HCT116 (cell line): Measurements from ENCODE around the gene EPSTI1. TPM values are rescaled to one million over a fixed set of nuclear protein-coding genes. Genes with fewer than 3 reads are reported as not detected.

Experiments used
- ATAC-seq: fragments of 200-7000 bp; cut with Tn5 transposase; 2 replicates; pipeline ENCODE4 v1.9.1; 2020; ENCODE audit warnings: mild to moderate bottlenecking, moderate library complexity
- BruUV-seq: library from RNA; stranded (reverse); fragments of 400-500 nt; replicated peaks from 2 replicates; lab custom pipeline; 2021; lab: Mats Ljungman, UMichigan
- CTCF ChIA-PET: fragments of 300-600 bp; sonication (Branson Sonifier 250); formaldehyde crosslinking; loops from one replicate; lab custom pipeline; 2021; ENCODE audit warnings: antibody characterized with exemption; lab: Charles Lee
- POLR2A ChIA-PET: fragments of 300-600, 350-600 bp; sonication (Branson Sonifier 250); formaldehyde crosslinking; loops from one replicate; lab custom pipeline; 2021; ENCODE audit warnings: antibody characterized with exemption; lab: Charles Lee
- RAD21 ChIA-PET, 2 experiments: fragments of 300-600 bp; sonication (Branson Sonifier 250); formaldehyde crosslinking; loops; one replicate each; lab custom pipeline; 2023; ENCODE audit warnings: low total read pairs in 2 of 2; ENCODE audit not compliant: uncharacterized antibody in 2 of 2, unreplicated experiment in 2 of 2, low non-redundant PET in 1 of 2; lab: Charles Lee
- DNase-seq: peaks from one replicate; pipeline ENCODE4 v3.0.0-alpha.2; 2010; ENCODE audit warnings: low read depth, low spot score
- H2AFZ ChIP-seq: fragments of 200-600 bp; shearing (Covaris generic), sonication (generic); 2 replicates; pipeline ENCODE4 v1.6.1; 2017; ENCODE audit warnings: low read depth, mixed run types, mixed read lengths, antibody characterized with exemption, low read length; ENCODE audit not compliant: poor library complexity, severe bottlenecking
- H3K27ac ChIP-seq: 2 replicates; pipeline ENCODE4 v1.5.1; 2012; ENCODE audit warnings: low read depth, low read length
- H3K27me3 ChIP-seq: fragments of 200-600 bp; sonication (generic); 2 replicates; pipeline ENCODE4 v1.6.1; 2016; ENCODE audit warnings: mixed run types, low read length, mixed read lengths; ENCODE audit not compliant: insufficient read depth
- H3K36me3 ChIP-seq, 2 experiments: fragments of 200-500 bp in 1 of 2; fragments of 200-600 bp in 1 of 2; sonication (Bioruptor generic) in 1 of 2; sonication (generic) in 1 of 2; 2 replicates each; pipeline versions ENCODE4 v1.5.1 to v1.6.1; 2014 to 2016; ENCODE audit warnings: low read length in 2 of 2, inconsistent platforms in 1 of 2, mixed read lengths in 1 of 2, mixed run types in 1 of 2; ENCODE audit not compliant: insufficient read depth in 2 of 2, control insufficient read depth in 1 of 2
- H3K4me1 ChIP-seq, 2 experiments: fragments of 200-600 bp in 1 of 2; sonication (generic) in 1 of 2; 2 replicates each; pipeline versions ENCODE4 v1.5.1 to v1.6.1; 2012 to 2017; ENCODE audit warnings: low read length in 2 of 2, inconsistent platforms in 1 of 2, mild to moderate bottlenecking in 1 of 2, mixed read lengths in 1 of 2, mixed run types in 1 of 2, moderate library complexity in 1 of 2; ENCODE audit not compliant: insufficient read depth in 2 of 2, control insufficient read depth in 1 of 2
- H3K4me2 ChIP-seq: fragments of 200-600 bp; sonication (generic); 2 replicates; pipeline ENCODE4 v1.6.1; 2017; ENCODE audit warnings: mixed run types, low read length, mixed read lengths
- H3K4me3 ChIP-seq, 2 experiments: fragments of 200-600 bp in 1 of 2; sonication (generic) in 1 of 2; replicated peaks in 1 of 2; 2 replicates each; pipeline ENCODE4 v1.5.1; 2011 to 2016; ENCODE audit warnings: low read length in 2 of 2, control low read depth in 1 of 2, low read depth in 1 of 2, mild to moderate bottlenecking in 1 of 2, mixed read lengths in 1 of 2, mixed run types in 1 of 2
- H3K79me2 ChIP-seq: fragments of 200-600 bp; sonication (generic); 2 replicates; pipeline ENCODE4 v1.6.1; 2017; ENCODE audit warnings: mild to moderate bottlenecking, mixed run types, low read length, moderate library complexity, mixed read lengths; ENCODE audit not compliant: insufficient read depth
- H3K9ac ChIP-seq: fragments of 200-600 bp; sonication (generic); 2 replicates; pipeline ENCODE4 v1.6.1; 2016; ENCODE audit warnings: low read length, mixed read lengths
- H3K9me2 ChIP-seq: fragments of 200-600 bp; sonication (generic), shearing (Covaris generic); 2 replicates; pipeline ENCODE4 v1.6.1; 2017; ENCODE audit warnings: mixed run types, mild to moderate bottlenecking, moderate library complexity; ENCODE audit not compliant: insufficient read depth
- H3K9me3 ChIP-seq, 2 experiments: fragments of 200-500 bp in 1 of 2; fragments of 200-600 bp in 1 of 2; sonication (Bioruptor generic) in 1 of 2; sonication (generic) in 1 of 2; 2 replicates each; pipeline ENCODE4 v1.6.1; 2014 to 2017; ENCODE audit warnings: low read length in 2 of 2, mixed read lengths in 2 of 2, inconsistent platforms in 1 of 2, low read depth in 1 of 2, mild to moderate bottlenecking in 1 of 2, mixed run types in 1 of 2, moderate library complexity in 1 of 2; ENCODE audit not compliant: control insufficient read depth in 1 of 2, insufficient read depth in 1 of 2
- H4K20me1 ChIP-seq: fragments of 200-600 bp; sonication (generic), shearing (Covaris generic); 2 replicates; pipeline ENCODE4 v1.6.1; 2017; ENCODE audit warnings: mixed run types, mild to moderate bottlenecking, moderate library complexity; ENCODE audit not compliant: insufficient read depth
- CEBPB ChIP-seq: IDR thresholded peaks from 2 replicates; pipeline ENCODE4 v1.6.1; 2012; ENCODE audit warnings: low read depth
- JUND ChIP-seq: IDR thresholded peaks from 2 replicates; pipeline ENCODE4 v1.6.1; 2012
- POLR2A ChIP-seq: IDR thresholded peaks from 2 replicates; pipeline ENCODE4 v1.7.0; 2011; ENCODE audit warnings: borderline replicate concordance; ENCODE audit not compliant: insufficient read depth, insufficient read length; ENCODE audit errors: extremely low read depth
- SP1 ChIP-seq: IDR thresholded peaks from 2 replicates; pipeline ENCODE4 v1.6.1; 2012; ENCODE audit warnings: low read depth
- ZFX ChIP-seq: fragments of 450-650 bp; IDR thresholded peaks from 2 replicates; pipeline ENCODE4 v1.6.1; 2017
- intact Hi-C: fragments of 100-400 bp; cut with micrococcal nuclease; formaldehyde crosslinking; loops from 2 replicates; pipeline ENCODE4 v1.10.0; 2022
- total RNA-seq: library from RNA; stranded (reverse); gene quantifications from one replicate; pipeline ENCODE4 v1.2.1, GENCODE V29; 2021; ENCODE audit not compliant: unreplicated experiment
- TF ChIP-seq, protein P1 (sequence below): IDR thresholded peaks from 2 replicates; pipeline ENCODE4 v1.6.1; 2012
- TF ChIP-seq, protein P2 (sequence below): IDR thresholded peaks from 2 replicates; pipeline ENCODE4 v1.6.1; 2011; ENCODE audit warnings: mild to moderate bottlenecking, low read length, moderate library complexity; ENCODE audit not compliant: insufficient replicate concordance; ENCODE audit errors: extremely low read depth

Gene EPSTI1
- total RNA-seq, 1 experiment from 2014 or later = 0.69 TPM

DNA sequence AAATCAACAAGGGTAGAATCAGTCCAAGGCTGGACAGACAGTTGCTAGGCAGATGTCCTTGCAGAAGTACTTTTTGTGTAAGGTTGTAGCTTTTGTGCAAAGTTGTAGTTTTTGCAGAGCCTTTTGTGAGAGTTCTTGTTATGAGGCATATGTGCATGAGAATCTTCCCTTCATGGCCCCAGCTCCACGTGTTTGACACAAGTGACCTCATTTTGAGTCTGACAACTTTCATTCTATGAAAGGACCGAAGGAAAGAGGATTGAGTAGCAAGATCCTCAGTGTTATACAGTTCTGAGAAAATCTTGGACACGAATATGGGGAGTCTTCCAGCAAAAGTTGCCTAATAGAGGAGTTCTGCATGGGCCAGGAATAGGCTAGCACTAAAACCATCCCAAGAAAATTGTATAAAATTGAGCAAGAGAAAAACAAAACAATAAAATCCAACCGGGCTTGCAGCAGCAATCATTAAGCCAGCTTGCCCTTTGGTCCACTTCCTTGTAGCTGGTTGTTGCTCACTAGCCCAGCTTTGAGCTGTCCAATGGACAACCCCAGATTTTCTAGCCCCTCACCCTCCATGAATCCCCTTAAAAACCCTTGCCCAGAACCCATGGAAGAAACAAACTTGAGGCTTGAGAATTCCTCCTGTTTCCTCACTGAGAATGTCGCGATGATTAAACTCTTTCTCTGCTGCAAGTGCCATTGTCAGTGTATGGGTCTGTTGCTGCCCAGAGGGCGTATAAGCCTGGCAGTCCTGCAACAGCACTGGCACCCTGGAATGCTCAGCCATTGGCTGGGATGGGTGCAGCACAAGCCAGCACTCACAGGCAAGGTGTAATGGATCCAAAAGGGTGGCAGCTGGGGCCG is 6.5 kb downstream of the EPSTI1 start:
- DNase-seq (no peak), ATAC-seq (no peak)
- Histone ChIP-seq H4K20me1 (no peaks in the 10 kb centered on the region), H3K4me3 (no peak overlapping the region), H3K27me3 (no peaks in the 10 kb centered on the region), H3K4me2 (no peak overlapping the region), H3K9me3 (no peaks in the 10 kb centered on the region), H3K79me2 (no peaks in the 10 kb centered on the region), H3K36me3 (no peaks in the 10 kb centered on the region), H3K27ac (no peak overlapping the region), H3K4me1 (peaks cover 0 to 4% of the 10 kb centered on the region in 2 experiments; a peak in 2 of 4 replicates), H2AFZ (no peak overlapping the region), H3K9ac (no peak overlapping the region), H3K9me2 (no peaks in the 10 kb centered on the region)
- ChIA-PET RAD21 (no interaction called here), CTCF (no interaction called here), POLR2A (no interaction called here)
- BruUV-seq = no TSS peak
- TF ChIP-seq, protein P1, sequence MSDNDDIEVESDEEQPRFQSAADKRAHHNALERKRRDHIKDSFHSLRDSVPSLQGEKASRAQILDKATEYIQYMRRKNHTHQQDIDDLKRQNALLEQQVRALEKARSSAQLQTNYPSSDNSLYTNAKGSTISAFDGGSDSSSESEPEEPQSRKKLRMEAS = no peak
- TF ChIP-seq ZFX = no peak
- no peak for TF ChIP-seq CEBPB
- TF ChIP-seq SP1 = no peak
- TF ChIP-seq JUND = no peak
- no peak for TF ChIP-seq POLR2A
- TF ChIP-seq, protein P2, sequence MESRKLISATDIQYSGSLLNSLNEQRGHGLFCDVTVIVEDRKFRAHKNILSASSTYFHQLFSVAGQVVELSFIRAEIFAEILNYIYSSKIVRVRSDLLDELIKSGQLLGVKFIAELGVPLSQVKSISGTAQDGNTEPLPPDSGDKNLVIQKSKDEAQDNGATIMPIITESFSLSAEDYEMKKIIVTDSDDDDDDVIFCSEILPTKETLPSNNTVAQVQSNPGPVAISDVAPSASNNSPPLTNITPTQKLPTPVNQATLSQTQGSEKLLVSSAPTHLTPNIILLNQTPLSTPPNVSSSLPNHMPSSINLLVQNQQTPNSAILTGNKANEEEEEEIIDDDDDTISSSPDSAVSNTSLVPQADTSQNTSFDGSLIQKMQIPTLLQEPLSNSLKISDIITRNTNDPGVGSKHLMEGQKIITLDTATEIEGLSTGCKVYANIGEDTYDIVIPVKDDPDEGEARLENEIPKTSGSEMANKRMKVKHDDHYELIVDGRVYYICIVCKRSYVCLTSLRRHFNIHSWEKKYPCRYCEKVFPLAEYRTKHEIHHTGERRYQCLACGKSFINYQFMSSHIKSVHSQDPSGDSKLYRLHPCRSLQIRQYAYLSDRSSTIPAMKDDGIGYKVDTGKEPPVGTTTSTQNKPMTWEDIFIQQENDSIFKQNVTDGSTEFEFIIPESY = no peak
- intact Hi-C loops = no loop called here
